IMR-90 (cell line): ENCODE results near the gene GSTM1.
"Not testable (repeated sequence)": the region's sequence is repeated elsewhere in the genome, so short reads cannot be mapped to it uniquely, and the experiment has no call there.

Experiments used
- BHLHE40 ChIP-seq: fragments of 150-350 bp; IDR thresholded peaks from 2 replicates; pipeline ENCODE4 v1.6.1; 2016; ENCODE audit warnings: mild to moderate bottlenecking, low read depth, low read length
- CEBPB ChIP-seq: IDR thresholded peaks from 2 replicates; pipeline ENCODE4 v1.6.1; 2012; ENCODE audit warnings: low read depth, low read length, improper control_type of control experiment
- CHD1 ChIP-seq: IDR thresholded peaks from 2 replicates; pipeline ENCODE4 v1.6.1; 2012; ENCODE audit warnings: low read depth, low read length, improper control_type of control experiment
- FOS ChIP-seq: fragments of 150-350 bp; IDR thresholded peaks from 2 replicates; pipeline ENCODE4 v1.6.1; 2016; ENCODE audit warnings: low read depth, low read length
- MAFK ChIP-seq: IDR thresholded peaks from 2 replicates; pipeline ENCODE4 v1.6.1; 2012; ENCODE audit warnings: low read depth, low read length, improper control_type of control experiment
- MXI1 ChIP-seq: IDR thresholded peaks from 2 replicates; pipeline ENCODE4 v1.6.1; 2012; ENCODE audit warnings: low read depth, mild to moderate bottlenecking, low read length, moderate library complexity, borderline replicate concordance
- NFE2L2 ChIP-seq: fragments of 150-350 bp; IDR thresholded peaks from 2 replicates; pipeline ENCODE4 v1.6.1; 2016; ENCODE audit warnings: low read depth, mild to moderate bottlenecking, low read length
- POLR2A ChIP-seq: IDR thresholded peaks from 2 replicates; pipeline ENCODE4 v1.6.1; 2012; ENCODE audit warnings: mild to moderate bottlenecking, low read depth, low read length
- RAD21 ChIP-seq: IDR thresholded peaks from 2 replicates; pipeline ENCODE4 v1.6.1; 2012; ENCODE audit warnings: low read length, improper control_type of control experiment
- SMC3 ChIP-seq: fragments of 150-350 bp; IDR thresholded peaks from 2 replicates; pipeline ENCODE4 v1.6.1; 2016; ENCODE audit warnings: low read depth, mild to moderate bottlenecking, antibody characterized with exemption, low read length, moderate library complexity
- TF ChIP-seq, protein P1 (sequence below): conservative IDR thresholded peaks from 2 replicates; pipeline ENCODE4 v1.5.1; 2012; ENCODE audit warnings: mild to moderate bottlenecking, low read depth, low read length, improper control_type of control experiment
- TF ChIP-seq, protein P2 (sequence below): fragments of 150-350 bp; IDR thresholded peaks from 2 replicates; pipeline ENCODE4 v1.6.1; 2016; ENCODE audit warnings: low read depth, mild to moderate bottlenecking, low read length, moderate library complexity, borderline replicate concordance

DNA sequence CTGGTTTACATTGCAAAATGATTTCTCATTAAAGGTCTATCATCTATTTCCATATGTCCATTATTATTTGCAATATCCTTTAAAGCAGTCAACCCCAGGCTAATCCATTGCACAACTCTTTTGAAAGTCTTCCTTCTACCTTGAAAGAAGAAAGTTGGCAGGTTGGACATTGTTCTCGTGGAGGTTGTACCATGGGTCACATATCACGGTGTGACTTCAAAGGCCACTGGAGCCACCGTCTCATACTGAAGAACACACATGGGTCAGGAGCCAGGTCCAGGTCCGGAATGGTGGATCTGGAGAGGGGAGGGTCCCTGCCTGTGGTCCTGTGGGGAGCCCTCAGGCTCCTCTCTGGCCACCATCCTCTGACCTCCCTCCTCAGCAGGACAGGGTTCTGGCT lies 1.7 kb upstream of the GSTM1 start:
- TF ChIP-seq MAFK, POLR2A, CHD1, NFE2L2, CEBPB, MXI1, RAD21, BHLHE40, SMC3, FOS: not testable (repeated sequence)
- TF ChIP-seq, protein P1, sequence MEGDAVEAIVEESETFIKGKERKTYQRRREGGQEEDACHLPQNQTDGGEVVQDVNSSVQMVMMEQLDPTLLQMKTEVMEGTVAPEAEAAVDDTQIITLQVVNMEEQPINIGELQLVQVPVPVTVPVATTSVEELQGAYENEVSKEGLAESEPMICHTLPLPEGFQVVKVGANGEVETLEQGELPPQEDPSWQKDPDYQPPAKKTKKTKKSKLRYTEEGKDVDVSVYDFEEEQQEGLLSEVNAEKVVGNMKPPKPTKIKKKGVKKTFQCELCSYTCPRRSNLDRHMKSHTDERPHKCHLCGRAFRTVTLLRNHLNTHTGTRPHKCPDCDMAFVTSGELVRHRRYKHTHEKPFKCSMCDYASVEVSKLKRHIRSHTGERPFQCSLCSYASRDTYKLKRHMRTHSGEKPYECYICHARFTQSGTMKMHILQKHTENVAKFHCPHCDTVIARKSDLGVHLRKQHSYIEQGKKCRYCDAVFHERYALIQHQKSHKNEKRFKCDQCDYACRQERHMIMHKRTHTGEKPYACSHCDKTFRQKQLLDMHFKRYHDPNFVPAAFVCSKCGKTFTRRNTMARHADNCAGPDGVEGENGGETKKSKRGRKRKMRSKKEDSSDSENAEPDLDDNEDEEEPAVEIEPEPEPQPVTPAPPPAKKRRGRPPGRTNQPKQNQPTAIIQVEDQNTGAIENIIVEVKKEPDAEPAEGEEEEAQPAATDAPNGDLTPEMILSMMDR: not testable (repeated sequence)
- TF ChIP-seq, protein P2, sequence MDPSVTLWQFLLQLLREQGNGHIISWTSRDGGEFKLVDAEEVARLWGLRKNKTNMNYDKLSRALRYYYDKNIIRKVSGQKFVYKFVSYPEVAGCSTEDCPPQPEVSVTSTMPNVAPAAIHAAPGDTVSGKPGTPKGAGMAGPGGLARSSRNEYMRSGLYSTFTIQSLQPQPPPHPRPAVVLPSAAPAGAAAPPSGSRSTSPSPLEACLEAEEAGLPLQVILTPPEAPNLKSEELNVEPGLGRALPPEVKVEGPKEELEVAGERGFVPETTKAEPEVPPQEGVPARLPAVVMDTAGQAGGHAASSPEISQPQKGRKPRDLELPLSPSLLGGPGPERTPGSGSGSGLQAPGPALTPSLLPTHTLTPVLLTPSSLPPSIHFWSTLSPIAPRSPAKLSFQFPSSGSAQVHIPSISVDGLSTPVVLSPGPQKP: not testable (repeated sequence)
